Panc1 (cell line): ENCODE results near the gene APMAP. TPM values are rescaled to one million over a fixed set of nuclear protein-coding genes. Genes with fewer than 3 reads are reported as not detected.
"Not testable (repeated sequence)": the region's sequence is repeated elsewhere in the genome, so short reads cannot be mapped to it uniquely, and the experiment has no call there.

ENCODE experiments used
- ATAC-seq: fragments of 200-7000 bp; cut with Tn5 transposase; 2 replicates; pipeline ENCODE4 v1.9.1; 2020; ENCODE audit warnings: mild to moderate bottlenecking, moderate library complexity
- BruUV-seq: library from RNA; stranded (reverse); fragments of 400-500 nt; replicated peaks from 2 replicates; lab custom pipeline; 2021; lab: Mats Ljungman, UMichigan
- CTCF ChIA-PET: fragments of 300-600 bp; sonication (Branson Sonifier 250); formaldehyde crosslinking; loops from one replicate; lab custom pipeline; 2022; ENCODE audit warnings: antibody characterized with exemption; lab: Charles Lee
- POLR2A ChIA-PET: fragments of 300-600 bp; sonication (Branson Sonifier 250); formaldehyde crosslinking; loops from one replicate; lab custom pipeline; 2022; ENCODE audit warnings: antibody characterized with exemption; lab: Charles Lee
- DNase-seq: peaks from one replicate; pipeline ENCODE4 v3.0.0-alpha.2; 2010; ENCODE audit warnings: low read depth, low spot score
- H3K27ac ChIP-seq: 2 replicates; pipeline ENCODE4 v1.5.1; 2011; ENCODE audit warnings: mild to moderate bottlenecking, low read length, inconsistent platforms
- H3K27me3 ChIP-seq: fragments of 200-500 bp; sonication (Bioruptor generic); 2 replicates; pipeline ENCODE4 v1.6.0; 2014; ENCODE audit warnings: low read length, inconsistent platforms; ENCODE audit not compliant: control insufficient read depth, insufficient read depth
- H3K36me3 ChIP-seq: fragments of 200-500 bp; sonication (Bioruptor generic); 2 replicates; pipeline ENCODE4 v1.5.1; 2014; ENCODE audit warnings: inconsistent platforms, mild to moderate bottlenecking, low read length, moderate library complexity; ENCODE audit not compliant: control insufficient read depth, insufficient read depth
- H3K4me1 ChIP-seq: 2 replicates; pipeline ENCODE4 v1.5.1; 2011; ENCODE audit warnings: inconsistent platforms, mild to moderate bottlenecking, low read length, moderate library complexity; ENCODE audit not compliant: control insufficient read depth, insufficient read depth
- H3K4me3 ChIP-seq, 2 experiments: 2 replicates each; pipeline ENCODE4 v1.5.1; 2011 to 2012; ENCODE audit warnings: low read depth in 2 of 2, low read length in 2 of 2, mild to moderate bottlenecking in 2 of 2, inconsistent platforms in 1 of 2, moderate library complexity in 1 of 2
- H3K9me3 ChIP-seq: fragments of 200-500 bp; sonication (Bioruptor generic); 2 replicates; pipeline ENCODE4 v1.5.1; 2014; ENCODE audit warnings: low read depth, mild to moderate bottlenecking, inconsistent platforms, low read length, moderate library complexity; ENCODE audit not compliant: control insufficient read depth, insufficient read depth
- POLR2AphosphoS5 ChIP-seq: IDR thresholded peaks from 2 replicates; pipeline ENCODE4 v1.6.1; 2012; ENCODE audit warnings: mild to moderate bottlenecking, low read depth, low read length, moderate library complexity
- SIN3A ChIP-seq: IDR thresholded peaks from 2 replicates; pipeline ENCODE4 v1.6.1; 2012; ENCODE audit warnings: low read depth, mild to moderate bottlenecking, low read length, moderate library complexity, borderline replicate concordance; ENCODE audit not compliant: insufficient read depth
- TCF7L2 ChIP-seq: IDR thresholded peaks from 2 replicates; pipeline ENCODE4 v1.6.1; 2011; ENCODE audit warnings: mild to moderate bottlenecking, low read depth, low read length, inconsistent platforms
- in situ Hi-C: cut with HindIII; loops from 2 replicates; pipeline ENCODE4 v1.10.0; 2016; ENCODE audit warnings: low sequenced_read_pairs, low pct_unique_long_range_greater_than_20kb
- intact Hi-C: fragments of 100-400 bp; cut with micrococcal nuclease; formaldehyde crosslinking; loops from one replicate; pipeline ENCODE4 v1.10.0; 2022; ENCODE audit not compliant: unreplicated experiment
- total RNA-seq: library from RNA; stranded (reverse); gene quantifications from one replicate; pipeline ENCODE4 v1.2.1, GENCODE V29; 2021; ENCODE audit not compliant: unreplicated experiment
- TF ChIP-seq, protein P1 (sequence below): fragments of 450-650 bp; IDR thresholded peaks from 2 replicates; pipeline ENCODE4 v1.5.1; 2017; ENCODE audit warnings: mild to moderate bottlenecking
- TF ChIP-seq, protein P2 (sequence below), 2 experiments: IDR thresholded peaks; 2 replicates each; pipeline ENCODE4 v1.6.1; 2011 to 2012; ENCODE audit warnings: low read depth in 2 of 2, control low read depth in 1 of 2, low read length in 1 of 2, mild to moderate bottlenecking in 1 of 2, moderate library complexity in 1 of 2; ENCODE audit not compliant: insufficient read depth in 1 of 2

APMAP gene
- total RNA-seq, 1 experiment from 2014 or later, result 165 TPM

DNA sequence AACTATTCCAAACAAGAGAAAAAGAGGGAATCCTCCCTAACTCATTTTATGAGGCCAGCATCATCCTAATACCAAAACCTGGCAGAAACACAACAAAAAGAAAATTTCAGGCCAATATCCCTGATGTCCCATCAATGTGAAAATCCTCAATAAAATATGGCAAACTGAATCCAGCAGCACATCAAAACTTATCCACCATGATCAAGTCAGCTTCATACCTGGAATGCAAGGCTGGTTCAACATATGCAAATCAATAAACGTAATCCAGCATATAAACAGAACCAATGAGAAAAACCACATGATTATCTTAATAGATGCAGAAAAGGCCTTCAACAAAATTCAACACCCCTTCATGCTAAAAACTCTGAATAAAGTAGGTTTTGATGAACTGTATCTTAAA lies 46.2 kb downstream of the APMAP start:
- H3K36me3 ChIP-seq, intact Hi-C loops, ATAC-seq, H3K4me3 ChIP-seq, H3K27ac ChIP-seq, CTCF ChIA-PET, H3K4me1 ChIP-seq, BruUV-seq, in situ Hi-C loops, H3K9me3 ChIP-seq, POLR2A ChIA-PET, DNase-seq, H3K27me3 ChIP-seq: not testable (repeated sequence)

DNA sequence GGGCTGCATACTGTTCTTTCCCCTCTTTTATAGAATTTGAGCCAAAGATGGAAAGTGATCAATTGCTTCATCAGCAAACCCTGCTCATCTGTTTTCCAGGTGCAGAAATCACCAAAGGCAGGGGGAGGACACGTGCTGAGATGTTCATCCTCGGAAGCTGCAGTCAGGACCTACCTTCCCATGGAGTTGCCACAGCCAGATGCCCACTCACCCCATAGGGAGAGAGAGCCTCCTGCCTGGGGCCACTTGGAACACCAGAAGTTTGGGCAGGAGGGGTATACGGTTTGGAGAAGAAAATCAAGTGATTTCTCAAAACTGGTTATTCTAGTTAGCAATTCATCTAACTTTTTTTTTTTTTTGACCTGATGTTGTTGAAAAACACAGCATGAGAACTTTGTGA lies 48.8 kb downstream of the APMAP start:
- TF ChIP-seq TCF7L2 (no peak), POLR2AphosphoS5 (no peak), SIN3A (no peak)
- TF ChIP-seq, protein P1, sequence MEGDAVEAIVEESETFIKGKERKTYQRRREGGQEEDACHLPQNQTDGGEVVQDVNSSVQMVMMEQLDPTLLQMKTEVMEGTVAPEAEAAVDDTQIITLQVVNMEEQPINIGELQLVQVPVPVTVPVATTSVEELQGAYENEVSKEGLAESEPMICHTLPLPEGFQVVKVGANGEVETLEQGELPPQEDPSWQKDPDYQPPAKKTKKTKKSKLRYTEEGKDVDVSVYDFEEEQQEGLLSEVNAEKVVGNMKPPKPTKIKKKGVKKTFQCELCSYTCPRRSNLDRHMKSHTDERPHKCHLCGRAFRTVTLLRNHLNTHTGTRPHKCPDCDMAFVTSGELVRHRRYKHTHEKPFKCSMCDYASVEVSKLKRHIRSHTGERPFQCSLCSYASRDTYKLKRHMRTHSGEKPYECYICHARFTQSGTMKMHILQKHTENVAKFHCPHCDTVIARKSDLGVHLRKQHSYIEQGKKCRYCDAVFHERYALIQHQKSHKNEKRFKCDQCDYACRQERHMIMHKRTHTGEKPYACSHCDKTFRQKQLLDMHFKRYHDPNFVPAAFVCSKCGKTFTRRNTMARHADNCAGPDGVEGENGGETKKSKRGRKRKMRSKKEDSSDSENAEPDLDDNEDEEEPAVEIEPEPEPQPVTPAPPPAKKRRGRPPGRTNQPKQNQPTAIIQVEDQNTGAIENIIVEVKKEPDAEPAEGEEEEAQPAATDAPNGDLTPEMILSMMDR, result no peak
- TF ChIP-seq, protein P2, sequence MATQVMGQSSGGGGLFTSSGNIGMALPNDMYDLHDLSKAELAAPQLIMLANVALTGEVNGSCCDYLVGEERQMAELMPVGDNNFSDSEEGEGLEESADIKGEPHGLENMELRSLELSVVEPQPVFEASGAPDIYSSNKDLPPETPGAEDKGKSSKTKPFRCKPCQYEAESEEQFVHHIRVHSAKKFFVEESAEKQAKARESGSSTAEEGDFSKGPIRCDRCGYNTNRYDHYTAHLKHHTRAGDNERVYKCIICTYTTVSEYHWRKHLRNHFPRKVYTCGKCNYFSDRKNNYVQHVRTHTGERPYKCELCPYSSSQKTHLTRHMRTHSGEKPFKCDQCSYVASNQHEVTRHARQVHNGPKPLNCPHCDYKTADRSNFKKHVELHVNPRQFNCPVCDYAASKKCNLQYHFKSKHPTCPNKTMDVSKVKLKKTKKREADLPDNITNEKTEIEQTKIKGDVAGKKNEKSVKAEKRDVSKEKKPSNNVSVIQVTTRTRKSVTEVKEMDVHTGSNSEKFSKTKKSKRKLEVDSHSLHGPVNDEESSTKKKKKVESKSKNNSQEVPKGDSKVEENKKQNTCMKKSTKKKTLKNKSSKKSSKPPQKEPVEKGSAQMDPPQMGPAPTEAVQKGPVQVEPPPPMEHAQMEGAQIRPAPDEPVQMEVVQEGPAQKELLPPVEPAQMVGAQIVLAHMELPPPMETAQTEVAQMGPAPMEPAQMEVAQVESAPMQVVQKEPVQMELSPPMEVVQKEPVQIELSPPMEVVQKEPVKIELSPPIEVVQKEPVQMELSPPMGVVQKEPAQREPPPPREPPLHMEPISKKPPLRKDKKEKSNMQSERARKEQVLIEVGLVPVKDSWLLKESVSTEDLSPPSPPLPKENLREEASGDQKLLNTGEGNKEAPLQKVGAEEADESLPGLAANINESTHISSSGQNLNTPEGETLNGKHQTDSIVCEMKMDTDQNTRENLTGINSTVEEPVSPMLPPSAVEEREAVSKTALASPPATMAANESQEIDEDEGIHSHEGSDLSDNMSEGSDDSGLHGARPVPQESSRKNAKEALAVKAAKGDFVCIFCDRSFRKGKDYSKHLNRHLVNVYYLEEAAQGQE (IDR thresholded peaks at IDR 0.05; ENCODE audit: insufficient read depth in 1 of 2, low read depth in 2 of 2, low read length in 1 of 2), result no peak
- CTCF ChIA-PET, result no interaction called here
- in situ Hi-C loops, result no loop called here

DNA sequence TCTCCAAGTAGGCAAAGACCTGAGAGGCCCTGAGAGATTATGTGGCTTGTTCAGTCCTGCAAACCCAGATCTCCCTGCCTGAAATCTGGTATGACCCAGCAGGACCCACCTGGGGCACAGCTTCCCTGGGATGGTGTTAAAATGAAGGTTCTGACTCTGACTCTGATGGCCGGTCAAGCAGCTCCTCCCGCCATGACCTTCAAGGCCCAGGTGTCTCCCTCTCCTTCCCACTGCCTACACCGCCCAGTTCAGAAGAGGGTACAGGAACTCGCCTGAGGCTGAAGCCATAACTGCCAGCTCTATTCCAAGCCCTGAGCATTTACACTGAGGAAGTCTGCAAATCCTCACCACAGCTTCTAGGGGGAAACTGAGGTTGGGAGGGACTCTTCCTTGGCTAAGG lies 49.4 kb downstream of the APMAP start:
- Histone ChIP-seq H3K9me3 (no peaks in the 10 kb centered on the region), H3K4me1 (no peaks in the 10 kb centered on the region), H3K27me3 (no peaks in the 10 kb centered on the region), H3K36me3 (no peaks in the 10 kb centered on the region), H3K27ac (no peak overlapping the region), H3K4me3 (no peak overlapping the region)
- in situ Hi-C loops (no loop called here), intact Hi-C loops (no loop called here)
- ATAC-seq, result no peak
- DNase-seq, result no peak
- ChIA-PET CTCF (no interaction called here), POLR2A (no interaction called here)
- TF ChIP-seq TCF7L2 (no peak), SIN3A (no peak)
- TF ChIP-seq, protein P1, result no peak
- TF ChIP-seq, protein P2 (IDR thresholded peaks at IDR 0.05; ENCODE audit: insufficient read depth in 1 of 2, low read depth in 2 of 2, low read length in 1 of 2), result no peak
- no TSS peak for BruUV-seq

More for the DNA sequence above, 48.8 kb downstream of the APMAP start:
- intact Hi-C loops, result no loop called here
- Histone ChIP-seq H3K36me3 (no peaks in the 10 kb centered on the region), H3K9me3 (no peaks in the 10 kb centered on the region), H3K27me3 (no peaks in the 10 kb centered on the region), H3K4me3 (no peak overlapping the region), H3K4me1 (no peaks in the 10 kb centered on the region), H3K27ac (no peak overlapping the region)
- no peak for ATAC-seq
- POLR2A ChIA-PET, result no interaction called here
- no TSS peak for BruUV-seq
- no peak for DNase-seq
